SU-DHL-6 (cell line): ENCODE results near the gene GSE1.

Experiments
- H2AFZ ChIP-seq: fragments of 200-600 bp; sonication (generic); 2 replicates; pipeline ENCODE4 v1.6.1; 2014; ENCODE audit warnings: low read depth, mild to moderate bottlenecking, moderate library complexity, mixed read lengths, antibody characterized with exemption, low read length; ENCODE audit not compliant: severe bottlenecking
- H3F3A ChIP-seq: fragments of 200-600 bp; shearing (Covaris generic); 2 replicates; pipeline ENCODE4 v1.6.0; 2016; ENCODE audit warnings: antibody characterized with exemption, mild to moderate bottlenecking; ENCODE audit not compliant: insufficient read depth
- H3K27ac ChIP-seq: fragments of 200-600 bp; sonication (generic); 2 replicates; pipeline ENCODE4 v1.5.1; 2016; ENCODE audit warnings: low read depth, mild to moderate bottlenecking, low read length, moderate library complexity, mixed read lengths
- H3K27me3 ChIP-seq: fragments of 200-600 bp; sonication (generic), shearing (Covaris generic); 2 replicates; pipeline ENCODE4 v1.6.0; 2014; ENCODE audit warnings: mild to moderate bottlenecking, low read length
- H3K36me3 ChIP-seq: fragments of 200-600 bp; sonication (generic); 2 replicates; pipeline ENCODE4 v1.6.1; 2014; ENCODE audit warnings: mild to moderate bottlenecking, low read length, mixed read lengths
- H3K4me2 ChIP-seq: fragments of 300-600, 200-600 bp; shearing (Covaris generic), sonication (generic); 2 replicates; pipeline ENCODE4 v1.6.0; 2014; ENCODE audit warnings: low read length, low read depth, mild to moderate bottlenecking; ENCODE audit not compliant: poor library complexity, severe bottlenecking
- H3K4me3 ChIP-seq: fragments of 200-600 bp; sonication (generic); 2 replicates; pipeline ENCODE4 v1.5.1; 2014; ENCODE audit warnings: antibody characterized with exemption, low read length, mild to moderate bottlenecking, mixed read lengths; ENCODE audit not compliant: insufficient read depth, poor library complexity, severe bottlenecking
- H3K79me2 ChIP-seq: fragments of 200-600 bp; sonication (generic); 2 replicates; pipeline ENCODE4 v1.6.1; 2014; ENCODE audit warnings: mild to moderate bottlenecking, low read length, moderate library complexity; ENCODE audit not compliant: insufficient read depth
- H3K9ac ChIP-seq: fragments of 200-600 bp; sonication (generic); 2 replicates; pipeline ENCODE4 v1.7.0; 2014; ENCODE audit warnings: mild to moderate bottlenecking, low read length
- H3K9me2 ChIP-seq: fragments of 200-600 bp; sonication (generic); replicated peaks from 2 replicates; pipeline ENCODE4 v1.6.1; 2014; ENCODE audit warnings: low read length; ENCODE audit not compliant: insufficient read depth
- H3K9me3 ChIP-seq: fragments of 200-600 bp; sonication (generic); 2 replicates; pipeline ENCODE4 v1.6.1; 2014; ENCODE audit warnings: low read length, mixed read lengths; ENCODE audit not compliant: insufficient read depth
- H4K20me1 ChIP-seq: fragments of 200-600 bp; sonication (generic); 2 replicates; pipeline ENCODE4 v1.6.1; 2014; ENCODE audit warnings: low read depth, mild to moderate bottlenecking, antibody characterized with exemption, low read length, moderate library complexity, mixed read lengths
- CTCF ChIP-seq: fragments of 200-600 bp; sonication (generic); IDR thresholded peaks from one replicate; pipeline ENCODE4 v1.5.1; 2017; ENCODE audit warnings: antibody characterized with exemption, mild to moderate bottlenecking, low read length, moderate library complexity; ENCODE audit not compliant: insufficient read depth, poor library complexity, severe bottlenecking
- EZH2phosphoT487 ChIP-seq: fragments of 200-600 bp; sonication (generic), shearing (Covaris generic); conservative IDR thresholded peaks from 2 replicates; pipeline ENCODE4 v1.6.1; 2018; ENCODE audit warnings: mild to moderate bottlenecking, antibody characterized with exemption, low read length, moderate library complexity, mixed read lengths

Gene GSE1

DNA sequence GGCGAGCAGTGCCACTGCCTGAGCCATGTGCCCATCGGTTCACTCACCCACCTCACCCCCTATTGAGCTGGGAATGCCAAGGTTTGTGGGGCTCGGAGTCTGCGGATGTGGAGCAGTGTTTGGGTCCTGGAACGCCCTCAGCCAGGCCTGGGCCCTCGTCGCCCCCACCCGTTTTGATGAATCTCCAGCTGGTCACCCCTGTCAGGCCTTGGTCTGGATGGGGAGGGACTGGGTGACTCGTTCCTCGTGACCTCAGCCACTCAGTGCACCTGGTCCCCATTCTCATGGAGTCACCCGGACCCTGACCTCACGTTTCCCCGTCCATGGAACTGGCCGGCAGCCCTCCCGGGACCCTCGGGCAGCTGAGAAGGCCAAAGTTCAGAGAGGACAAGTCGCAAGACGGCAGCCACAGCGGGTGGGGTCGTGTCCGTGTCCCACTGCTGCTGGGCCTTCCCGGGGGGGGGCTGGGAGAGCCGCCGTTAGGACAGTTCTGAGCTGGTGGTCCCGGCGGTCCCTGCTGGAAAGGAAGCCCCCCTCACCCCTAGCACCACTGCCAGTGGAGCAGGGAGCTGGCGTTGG lies 23.2 kb downstream of the GSE1 start:
- no peak overlapping the region for H3K4me2 ChIP-seq
- H3F3A ChIP-seq = no peaks in the 10 kb centered on the region
- no peaks in the 10 kb centered on the region for H3K79me2 ChIP-seq
- H2AFZ ChIP-seq = no peak overlapping the region
- no peaks in the 10 kb centered on the region for H3K36me3 ChIP-seq
- TF ChIP-seq CTCF (no peak), EZH2phosphoT487 (no peak)
- H4K20me1 ChIP-seq = no peaks in the 10 kb centered on the region
- no peak overlapping the region for H3K9ac ChIP-seq
- no peak overlapping the region for H3K27ac ChIP-seq
- H3K9me3 ChIP-seq = no peaks in the 10 kb centered on the region
- H3K9me2 ChIP-seq = no peaks in the 10 kb centered on the region
- no peak overlapping the region for H3K4me3 ChIP-seq
- no peaks in the 10 kb centered on the region for H3K27me3 ChIP-seq

DNA sequence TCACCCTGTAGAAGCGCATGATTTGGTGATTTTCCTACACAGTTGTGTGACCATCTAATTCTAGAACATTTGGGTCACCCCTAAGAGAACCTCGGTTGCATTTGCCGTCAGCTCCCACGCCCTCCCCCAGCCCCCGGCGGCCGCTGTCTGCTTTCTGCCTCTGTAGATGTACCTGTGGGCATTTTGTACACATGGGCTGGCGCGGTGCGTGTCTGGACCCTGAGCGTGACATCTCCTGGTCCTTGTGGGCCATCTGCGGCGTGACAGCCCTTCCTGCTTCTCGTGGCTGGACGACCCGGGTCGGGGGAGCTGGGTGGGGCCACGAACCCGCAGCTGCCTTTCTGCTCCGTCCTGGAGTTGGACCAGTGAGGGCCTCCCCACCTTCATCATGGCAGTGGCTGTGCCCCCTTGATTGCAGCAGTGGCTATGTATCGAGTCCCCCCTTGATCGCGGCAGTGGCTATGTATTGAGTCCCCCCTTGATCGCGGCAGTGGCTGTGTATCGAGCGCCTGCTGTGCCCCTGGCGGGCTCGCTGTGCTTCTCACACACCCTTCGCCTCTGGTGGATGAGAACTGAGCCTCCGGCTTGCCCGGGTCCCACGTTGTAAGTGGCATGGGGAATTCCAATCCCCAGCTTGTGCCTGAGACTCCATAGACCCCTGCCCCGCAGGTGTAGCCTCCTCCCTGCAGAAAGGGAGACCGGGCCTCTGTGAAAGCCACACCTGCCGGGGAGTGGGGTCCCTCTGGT lies 24.1 kb downstream of the GSE1 start:
- Histone ChIP-seq H3K27ac (no peak overlapping the region), H3K36me3 (no peaks in the 10 kb centered on the region), H3K9me3 (no peaks in the 10 kb centered on the region), H3K79me2 (no peaks in the 10 kb centered on the region), H3K4me3 (no peak overlapping the region), H4K20me1 (no peaks in the 10 kb centered on the region), H2AFZ (no peak overlapping the region), H3K27me3 (no peaks in the 10 kb centered on the region), H3K9ac (no peak overlapping the region), H3K4me2 (no peak overlapping the region), H3K9me2 (no peaks in the 10 kb centered on the region), H3F3A (no peaks in the 10 kb centered on the region)
- TF ChIP-seq EZH2phosphoT487 (no peak), CTCF (no peak)

- Histone ChIP-seq H4K20me1 (no peaks in the 10 kb centered on the region), H3K9ac (no peak overlapping the region), H3K4me3 (no peak overlapping the region), H3K27me3 (no peaks in the 10 kb centered on the region), H3K79me2 (no peaks in the 10 kb centered on the region), H3K4me2 (no peak overlapping the region), H3K9me3 (no peaks in the 10 kb centered on the region), H3K27ac (no peak overlapping the region), H3K36me3 (no peaks in the 10 kb centered on the region), H3F3A (no peaks in the 10 kb centered on the region), H2AFZ (no peak overlapping the region), H3K9me2 (no peaks in the 10 kb centered on the region)
- no peak for TF ChIP-seq CTCF
- TF ChIP-seq EZH2phosphoT487 = no peak
Measured at GRCh38 chr16:85637808-85638647, 24.9 kb downstream of the GSE1 start.
